Esophagus squamous epithelium (tissue), 4 donors: ENCODE data around the gene CFAP299.

Experiments
- POLR2A ChIP-seq, 4 donors: fragments of 450-650 bp; IDR thresholded peaks; one replicate each; pipeline ENCODE4 v1.6.1; 2017; ENCODE audit warnings: antibody characterized with exemption in 4 of 4, mild to moderate bottlenecking in 4 of 4, moderate library complexity in 3 of 4
- TF ChIP-seq, protein P1 (sequence below), 6 experiments: fragments of 450-650 bp in 4 of 6; fragments of 200-600 bp in 2 of 6; sonication (generic) in 2 of 6; IDR thresholded peaks; one replicate each; pipeline ENCODE4 v1.5.1; 2016 to 2019; ENCODE audit warnings: antibody characterized with exemption in 6 of 6, mild to moderate bottlenecking in 4 of 6, moderate library complexity in 4 of 6

DNA sequence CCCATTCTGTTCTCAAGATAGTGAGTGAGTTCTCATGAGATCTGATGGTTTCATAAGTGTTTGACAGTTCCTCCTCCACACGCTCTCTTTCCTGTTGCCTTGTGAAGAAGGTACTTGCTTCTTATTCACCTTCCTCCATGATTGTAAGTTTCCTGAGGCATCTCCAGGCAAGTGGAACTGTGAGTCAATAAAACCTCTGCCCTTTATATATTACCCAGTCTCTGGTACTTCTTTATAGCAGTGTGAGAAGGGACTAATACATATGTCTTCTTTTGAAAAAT is 58.4 kb downstream of the CFAP299 start:
- TF ChIP-seq, protein P1, sequence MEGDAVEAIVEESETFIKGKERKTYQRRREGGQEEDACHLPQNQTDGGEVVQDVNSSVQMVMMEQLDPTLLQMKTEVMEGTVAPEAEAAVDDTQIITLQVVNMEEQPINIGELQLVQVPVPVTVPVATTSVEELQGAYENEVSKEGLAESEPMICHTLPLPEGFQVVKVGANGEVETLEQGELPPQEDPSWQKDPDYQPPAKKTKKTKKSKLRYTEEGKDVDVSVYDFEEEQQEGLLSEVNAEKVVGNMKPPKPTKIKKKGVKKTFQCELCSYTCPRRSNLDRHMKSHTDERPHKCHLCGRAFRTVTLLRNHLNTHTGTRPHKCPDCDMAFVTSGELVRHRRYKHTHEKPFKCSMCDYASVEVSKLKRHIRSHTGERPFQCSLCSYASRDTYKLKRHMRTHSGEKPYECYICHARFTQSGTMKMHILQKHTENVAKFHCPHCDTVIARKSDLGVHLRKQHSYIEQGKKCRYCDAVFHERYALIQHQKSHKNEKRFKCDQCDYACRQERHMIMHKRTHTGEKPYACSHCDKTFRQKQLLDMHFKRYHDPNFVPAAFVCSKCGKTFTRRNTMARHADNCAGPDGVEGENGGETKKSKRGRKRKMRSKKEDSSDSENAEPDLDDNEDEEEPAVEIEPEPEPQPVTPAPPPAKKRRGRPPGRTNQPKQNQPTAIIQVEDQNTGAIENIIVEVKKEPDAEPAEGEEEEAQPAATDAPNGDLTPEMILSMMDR (IDR thresholded peaks at IDR 0.05) = no peak
- no peak for TF ChIP-seq POLR2A (IDR thresholded peaks at IDR 0.05)
